Effector memory CD4-positive, alpha-beta T cell (primary cell): ENCODE measurements around the gene PPIL1.

Experiments
- DNase-seq, 3 donors: peaks; one replicate each; pipeline ENCODE4 v3.0.0-alpha.2; 2020
- H3K27ac ChIP-seq: 2 replicates; pipeline ENCODE4 v1.7.0; 2013; ENCODE audit warnings: mild to moderate bottlenecking, low read length, moderate library complexity; ENCODE audit not compliant: insufficient read depth, poor library complexity, severe bottlenecking
- H3K27me3 ChIP-seq: replicated peaks from 2 replicates; pipeline ENCODE4 v1.7.0; 2013; ENCODE audit warnings: mild to moderate bottlenecking, low read length; ENCODE audit not compliant: insufficient read depth, control insufficient read depth, poor library complexity, severe bottlenecking
- H3K36me3 ChIP-seq: 2 replicates; pipeline ENCODE4 v1.7.0; 2013; ENCODE audit warnings: mild to moderate bottlenecking, low read length, moderate library complexity; ENCODE audit not compliant: control insufficient read depth, insufficient read depth
- H3K4me1 ChIP-seq: 2 replicates; pipeline ENCODE4 v1.7.0; 2013; ENCODE audit warnings: low read length, mild to moderate bottlenecking; ENCODE audit not compliant: control insufficient read depth, insufficient read depth, poor library complexity, severe bottlenecking
- H3K4me3 ChIP-seq: 2 replicates; pipeline ENCODE4 v1.7.0; 2013; ENCODE audit warnings: low read length, low read depth, mild to moderate bottlenecking; ENCODE audit not compliant: insufficient read depth, poor library complexity, severe bottlenecking
- H3K9me3 ChIP-seq: 2 replicates; pipeline ENCODE4 v1.7.0; 2013; ENCODE audit warnings: mild to moderate bottlenecking, low read length, moderate library complexity; ENCODE audit not compliant: control insufficient read depth

Gene PPIL1

GRCh38 chr6:36871686-36872085 lies 2.9 kb downstream of the PPIL1 start:
- H3K4me1 ChIP-seq: peaks cover 6% of the 10 kb centered on the region
- DNase-seq: no peak
- H3K9me3 ChIP-seq: no peaks in the 10 kb centered on the region
- no peak overlapping the region for H3K27ac ChIP-seq
- H3K27me3 ChIP-seq: no peaks in the 10 kb centered on the region
- H3K4me3 ChIP-seq: no peak overlapping the region
- peaks cover 6% of the 10 kb centered on the region for H3K36me3 ChIP-seq

GRCh38 chr6:36867471-36868224 lies 7.0 kb downstream of the PPIL1 start:
- DNase-seq: no peak
- no peak overlapping the region for H3K4me3 ChIP-seq
- no peaks in the 10 kb centered on the region for H3K27me3 ChIP-seq
- H3K9me3 ChIP-seq: no peaks in the 10 kb centered on the region
- H3K4me1 ChIP-seq: no peaks in the 10 kb centered on the region
- H3K36me3 ChIP-seq: peaks cover 6% of the 10 kb centered on the region
- no peak overlapping the region for H3K27ac ChIP-seq

GRCh38 chr6:36865835-36866234 lies 8.8 kb downstream of the PPIL1 start:
- Histone ChIP-seq H3K4me3 (no peak overlapping the region), H3K27me3 (no peaks in the 10 kb centered on the region), H3K27ac (no peak overlapping the region), H3K36me3 (peaks cover 1% of the 10 kb centered on the region), H3K9me3 (no peaks in the 10 kb centered on the region), H3K4me1 (no peaks in the 10 kb centered on the region)
- no peak for DNase-seq

- Histone ChIP-seq H3K4me3 (no peak overlapping the region), H3K36me3 (no peaks in the 10 kb centered on the region)
Observed at GRCh38 chr6:36863670-36864540, 10.7 kb downstream of the PPIL1 start.

GRCh38 chr6:36862848-36863382 lies 11.7 kb downstream of the PPIL1 start:
- Histone ChIP-seq H3K27ac (no peak overlapping the region), H3K36me3 (peaks cover 6% of the 10 kb centered on the region)

More at GRCh38 chr6:36863670-36864540, 10.7 kb downstream of the PPIL1 start:
- no peaks in the 10 kb centered on the region for H3K4me1 ChIP-seq
- H3K9me3 ChIP-seq: no peaks in the 10 kb centered on the region
- no peak overlapping the region for H3K27ac ChIP-seq
- no peaks in the 10 kb centered on the region for H3K27me3 ChIP-seq
- DNase-seq: no peak

GRCh38 chr6:36862164-36862847 lies 12.3 kb downstream of the PPIL1 start:
- H3K27ac ChIP-seq: no peak overlapping the region
- H3K36me3 ChIP-seq: peaks cover 6% of the 10 kb centered on the region

More at GRCh38 chr6:36862848-36863382, 11.7 kb downstream of the PPIL1 start:
- H3K27me3 ChIP-seq: no peaks in the 10 kb centered on the region
- H3K4me1 ChIP-seq: no peaks in the 10 kb centered on the region
- H3K4me3 ChIP-seq: no peak overlapping the region
- H3K9me3 ChIP-seq: no peaks in the 10 kb centered on the region
- no peak for DNase-seq

GRCh38 chr6:36860126-36860525 lies 14.5 kb downstream of the PPIL1 start:
- H3K36me3 ChIP-seq: peaks cover 25% of the 10 kb centered on the region
- H3K4me1 ChIP-seq: no peaks in the 10 kb centered on the region
- H3K27ac ChIP-seq: no peak overlapping the region
- no peak for DNase-seq
- H3K9me3 ChIP-seq: no peaks in the 10 kb centered on the region
- no peak overlapping the region for H3K4me3 ChIP-seq
- no peaks in the 10 kb centered on the region for H3K27me3 ChIP-seq

More at GRCh38 chr6:36862164-36862847, 12.3 kb downstream of the PPIL1 start:
- no peaks in the 10 kb centered on the region for H3K27me3 ChIP-seq
- DNase-seq: no peak
- no peaks in the 10 kb centered on the region for H3K4me1 ChIP-seq
- no peaks in the 10 kb centered on the region for H3K9me3 ChIP-seq
- H3K4me3 ChIP-seq: no peak overlapping the region

GRCh38 chr6:36858407-36858981 lies 16.1 kb downstream of the PPIL1 start:
- Histone ChIP-seq H3K36me3 (peaks cover 35% of the 10 kb centered on the region), H3K27ac (no peak overlapping the region), H3K4me1 (no peaks in the 10 kb centered on the region), H3K9me3 (no peaks in the 10 kb centered on the region), H3K4me3 (no peak overlapping the region), H3K27me3 (no peaks in the 10 kb centered on the region)
- DNase-seq: no peak

GRCh38 chr6:36857325-36857724 lies 17.3 kb downstream of the PPIL1 start:
- Histone ChIP-seq H3K36me3 (peaks cover 35% of the 10 kb centered on the region), H3K9me3 (no peaks in the 10 kb centered on the region), H3K27me3 (no peaks in the 10 kb centered on the region), H3K27ac (no peak overlapping the region), H3K4me1 (no peaks in the 10 kb centered on the region), H3K4me3 (no peak overlapping the region)
- DNase-seq: no peak
